GM21786 (cell line): ENCODE measurements around the gene KCNN2.
A peak's percentile ranks its signal among the peaks of the same experiment; 100 is the strongest.

Source experiments
- ATAC-seq: cut with Tn5 transposase; IDR thresholded peaks from one replicate; pipeline ENCODE4 v1.9.1; 2021; ENCODE audit not compliant: unreplicated experiment

Gene KCNN2

DNA sequence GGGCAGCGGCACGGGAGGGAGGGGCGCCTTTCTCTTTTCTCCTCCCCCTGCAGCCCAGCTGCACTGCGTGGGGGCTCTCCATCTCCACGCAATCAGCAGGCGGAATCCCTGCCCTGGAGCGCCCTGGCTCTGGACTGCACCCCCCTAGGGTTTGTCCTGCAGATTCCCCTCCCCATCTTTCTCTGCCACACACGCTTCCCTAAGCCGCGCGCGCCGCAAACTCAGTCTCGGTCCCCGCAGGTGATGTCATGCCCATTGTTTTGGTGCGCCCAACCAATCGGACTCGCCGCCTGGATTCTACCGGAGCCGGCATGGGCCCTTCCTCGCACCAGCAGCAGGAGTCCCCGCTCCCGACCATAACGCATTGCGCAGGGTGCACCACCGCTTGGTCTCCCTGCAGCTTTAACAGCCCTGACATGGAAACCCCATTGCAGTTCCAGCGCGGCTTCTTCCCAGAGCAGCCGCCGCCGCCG lies at the start of gene KCNN2:
TSS of gene KCNN2 (plus strand) at position 347 of the 473 bp plus-strand sequence. CDS start at position 417, 70 bp downstream.
- peak; percentile 55 for ATAC-seq

DNA sequence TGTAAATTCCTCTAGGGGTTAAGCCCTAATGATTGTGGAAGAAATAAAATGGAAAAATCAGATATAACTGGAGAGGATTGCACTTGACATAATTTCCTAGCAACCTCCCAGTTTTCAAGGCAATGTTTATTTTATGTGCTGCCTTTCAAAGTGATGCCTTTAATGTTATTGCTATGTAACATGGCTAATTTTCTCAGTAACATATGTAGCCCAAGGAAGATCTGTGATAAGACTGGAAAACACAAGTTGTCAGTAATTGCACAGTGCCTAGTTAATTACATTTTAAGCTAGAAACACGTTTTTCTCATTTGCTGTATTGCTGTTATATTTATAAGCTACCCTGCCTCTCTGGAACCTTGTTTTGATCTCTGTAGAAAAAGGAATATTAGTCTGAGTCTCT lies 49.2 kb upstream of the KCNN2 start:
- ATAC-seq: no peak

DNA sequence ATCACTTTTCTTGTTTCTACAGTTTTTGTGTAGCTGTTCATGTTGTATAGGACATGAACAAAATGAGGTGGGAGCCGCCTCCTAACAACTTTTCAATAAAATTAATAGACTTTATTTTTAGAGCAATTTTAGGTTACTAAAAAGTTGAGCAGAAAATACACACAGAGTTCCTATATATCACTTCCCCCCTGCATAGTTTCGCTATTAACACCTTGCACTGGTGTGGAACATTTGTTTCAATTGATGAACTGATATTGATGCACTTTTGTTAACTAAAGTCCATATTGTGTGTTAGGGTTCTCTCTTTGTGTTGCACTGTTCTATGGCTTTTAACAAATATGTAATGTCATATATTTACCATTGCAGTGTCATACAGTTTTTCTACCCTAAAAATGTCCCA lies 47.8 kb upstream of the KCNN2 start:
- ATAC-seq: no peak

DNA sequence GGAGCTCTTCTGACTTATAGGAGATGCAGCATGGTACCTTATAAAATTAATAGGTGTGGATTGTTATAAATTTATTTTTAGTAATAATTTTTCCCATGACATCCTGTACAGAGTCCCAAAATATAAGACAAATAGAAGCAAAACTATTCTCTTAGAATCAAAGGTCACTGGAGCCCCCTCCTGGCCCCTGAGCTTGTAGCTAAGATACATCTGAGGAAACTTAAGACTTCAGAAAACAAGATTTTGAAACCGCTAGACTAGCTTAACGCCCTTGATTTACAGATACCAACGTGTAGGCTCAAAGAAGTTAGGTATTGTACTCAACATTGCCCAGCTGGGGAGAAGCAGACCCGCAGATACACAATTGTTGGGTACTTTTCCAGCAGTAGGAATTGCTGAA lies 45.7 kb upstream of the KCNN2 start:
- ATAC-seq: no peak

DNA sequence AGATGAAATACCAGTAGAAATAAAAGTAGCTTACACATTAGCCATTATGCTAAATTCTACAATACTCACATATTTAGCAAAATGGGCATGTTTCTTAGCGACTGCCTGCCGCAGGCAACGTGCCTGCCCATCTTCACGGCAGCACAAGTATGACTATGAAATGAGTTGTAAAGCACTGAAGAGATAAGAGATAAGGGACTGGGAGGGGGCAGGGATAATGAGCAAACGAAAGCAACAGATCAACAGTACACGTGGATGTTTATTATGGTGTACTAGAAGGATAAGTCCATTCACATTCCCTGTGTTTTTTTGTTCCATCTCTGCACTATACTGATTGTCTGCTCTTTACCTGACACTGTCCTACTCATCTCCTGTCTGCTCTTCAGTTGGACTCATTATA lies 44.1 kb upstream of the KCNN2 start:
- no peak for ATAC-seq

DNA sequence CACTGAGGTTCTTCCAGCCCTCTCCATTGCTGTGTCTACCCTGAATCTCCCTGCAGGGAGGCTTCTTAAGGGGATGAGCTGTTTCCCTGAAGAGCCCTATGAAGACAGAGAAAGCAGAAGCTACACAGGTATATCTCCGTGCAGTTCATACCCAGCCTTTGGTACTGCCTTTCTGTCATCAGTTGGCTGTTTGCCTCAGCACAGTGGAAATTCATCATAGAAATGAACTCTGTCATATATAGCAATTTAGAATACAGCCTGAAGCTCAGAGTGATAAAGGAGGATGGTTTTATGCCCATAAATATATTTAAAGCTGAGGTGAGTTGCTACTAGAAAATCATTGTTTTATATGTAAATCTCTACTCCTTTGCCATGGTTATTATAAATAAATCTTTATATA lies 42.6 kb upstream of the KCNN2 start:
- ATAC-seq: no peak

DNA sequence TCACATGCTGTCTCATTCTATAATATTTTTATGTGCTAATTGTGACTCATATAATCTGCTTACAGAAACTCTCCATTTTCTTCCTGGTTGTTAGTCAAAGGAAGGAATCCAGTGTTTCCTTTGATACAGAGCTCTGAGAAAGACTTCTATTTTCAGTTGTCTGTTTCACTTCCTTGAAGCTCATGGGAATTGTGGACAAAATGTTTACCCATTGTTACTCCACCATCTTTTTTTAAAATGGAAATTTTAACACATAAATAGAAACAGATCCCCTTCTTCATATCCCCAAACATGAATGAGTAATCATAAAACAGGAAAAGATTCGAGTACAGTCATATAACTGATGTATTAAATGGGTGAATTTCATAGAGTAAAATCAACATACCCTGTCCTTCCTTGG lies 42.0 kb upstream of the KCNN2 start:
- no peak for ATAC-seq

DNA sequence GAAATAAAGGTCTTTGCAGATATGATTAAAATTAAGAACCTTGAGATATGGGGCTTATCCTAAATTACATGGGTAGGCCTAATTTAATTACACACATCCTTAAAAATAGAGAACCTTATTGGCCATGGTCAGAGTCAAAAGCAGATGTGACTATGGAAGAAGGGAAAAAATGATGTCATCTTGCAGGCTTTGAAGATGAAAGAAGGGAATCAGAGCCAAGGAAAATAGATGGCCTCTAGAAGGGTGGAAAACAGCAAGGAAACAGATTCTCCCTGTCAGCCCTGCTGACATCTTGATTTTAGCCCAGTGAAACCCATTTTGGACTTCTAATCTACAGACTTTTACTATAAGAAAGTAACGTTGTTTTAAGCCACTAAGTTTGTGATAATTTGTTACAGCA lies 37.6 kb upstream of the KCNN2 start:
- no peak for ATAC-seq

DNA sequence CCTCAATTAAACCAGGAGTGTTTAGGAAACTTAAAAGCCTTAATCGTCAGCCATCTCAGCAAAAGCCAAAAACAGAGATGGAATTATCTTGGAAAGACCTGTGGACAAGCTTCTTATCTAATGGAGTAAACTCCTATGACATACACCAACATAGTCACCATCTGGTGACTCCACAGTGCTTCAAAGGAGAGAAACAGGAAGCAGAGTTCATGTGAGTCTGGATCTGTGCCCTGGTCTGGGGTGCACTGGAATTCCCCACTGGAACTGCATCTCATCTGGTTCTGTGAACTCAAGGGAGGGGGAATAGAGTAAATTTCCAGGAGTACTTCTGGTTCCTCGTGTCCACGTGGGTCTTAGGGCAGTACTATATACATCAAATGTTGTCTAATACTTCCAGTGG lies 36.3 kb upstream of the KCNN2 start:
- no peak for ATAC-seq

DNA sequence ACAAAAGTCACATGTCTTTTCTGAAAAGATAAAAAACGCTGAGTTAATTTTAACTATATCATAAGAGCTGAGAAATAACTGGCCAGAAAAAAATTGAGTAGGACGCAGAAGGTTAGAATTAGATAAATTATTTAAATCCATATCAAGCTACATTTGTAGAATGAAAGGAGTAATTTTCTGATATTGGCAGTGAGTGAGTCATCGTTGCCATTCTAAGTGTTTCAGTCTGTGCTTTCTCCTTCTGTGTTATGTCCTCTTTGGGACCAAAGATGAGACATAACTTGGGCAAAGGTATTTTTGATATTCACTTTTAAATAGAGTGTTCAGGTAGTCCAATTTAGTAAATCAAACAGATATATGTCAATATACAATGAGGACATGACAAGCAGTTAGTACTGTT lies 34.4 kb upstream of the KCNN2 start:
- ATAC-seq: no peak

DNA sequence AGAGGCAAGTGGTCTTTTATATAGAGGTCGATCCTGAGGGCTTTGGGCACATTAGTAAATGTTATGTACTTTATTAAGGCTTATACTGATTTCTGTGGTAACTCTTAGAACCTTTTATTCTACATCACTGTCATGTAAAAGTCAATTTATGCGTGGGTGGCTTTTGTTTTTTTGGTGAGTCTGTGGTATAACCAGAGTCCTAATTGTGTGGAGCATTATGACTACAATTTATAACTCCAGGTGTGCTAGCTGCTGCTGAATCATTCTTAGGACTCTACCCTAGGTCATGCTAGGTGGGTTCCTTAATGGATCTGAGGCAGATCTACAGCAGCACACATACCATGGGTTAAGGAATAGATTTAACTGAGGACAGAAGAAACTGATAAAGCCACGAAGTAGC lies 33.9 kb upstream of the KCNN2 start:
- no peak for ATAC-seq

DNA sequence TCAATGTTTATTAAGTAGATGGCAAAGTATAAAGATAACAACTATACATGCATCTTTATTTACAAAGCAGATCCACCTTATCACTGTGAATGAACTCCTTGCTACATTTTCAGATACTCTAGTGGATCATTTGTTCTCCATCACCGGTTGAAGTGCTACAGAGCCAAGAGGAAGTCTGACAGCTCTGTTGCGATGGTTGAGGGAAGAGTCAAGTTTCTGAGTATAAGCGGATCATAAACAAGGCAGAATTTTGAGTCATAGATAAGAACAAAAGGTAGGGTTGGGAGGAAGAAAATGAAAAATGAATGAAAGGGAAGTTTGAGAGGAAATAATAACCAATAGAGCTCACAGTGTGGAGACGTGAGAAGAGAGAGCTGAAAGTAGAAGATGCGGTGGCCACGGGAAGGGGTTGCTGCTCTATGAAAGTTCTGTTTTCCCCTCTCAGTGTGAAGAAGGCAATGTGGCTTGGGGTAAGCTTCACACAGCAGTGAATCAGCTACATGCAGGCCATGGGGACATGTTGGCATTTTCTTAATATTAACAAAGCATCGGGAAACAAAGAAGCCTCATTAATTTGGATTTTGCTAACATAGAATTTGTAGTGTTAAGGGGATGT lies 30.8 kb upstream of the KCNN2 start:
- ATAC-seq: no peak

DNA sequence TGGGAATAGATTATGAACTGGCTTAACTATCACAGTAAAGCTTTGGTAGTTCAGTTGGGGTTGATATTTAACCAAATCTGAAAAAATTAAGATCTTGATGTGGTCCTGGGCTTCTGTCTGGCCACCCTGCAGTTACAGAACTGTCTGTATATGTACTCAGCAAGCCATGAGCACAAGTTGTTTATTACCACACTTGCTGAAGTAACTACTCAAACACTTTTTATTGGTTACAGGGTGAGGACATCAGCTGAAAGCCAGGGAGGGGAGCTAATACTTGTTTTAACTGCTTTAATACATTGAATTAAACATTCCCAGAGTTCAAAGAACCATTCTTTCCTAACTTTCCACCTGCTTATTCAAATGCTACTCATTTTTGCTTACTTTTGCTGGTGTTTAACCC lies 29.4 kb upstream of the KCNN2 start:
- no peak for ATAC-seq

DNA sequence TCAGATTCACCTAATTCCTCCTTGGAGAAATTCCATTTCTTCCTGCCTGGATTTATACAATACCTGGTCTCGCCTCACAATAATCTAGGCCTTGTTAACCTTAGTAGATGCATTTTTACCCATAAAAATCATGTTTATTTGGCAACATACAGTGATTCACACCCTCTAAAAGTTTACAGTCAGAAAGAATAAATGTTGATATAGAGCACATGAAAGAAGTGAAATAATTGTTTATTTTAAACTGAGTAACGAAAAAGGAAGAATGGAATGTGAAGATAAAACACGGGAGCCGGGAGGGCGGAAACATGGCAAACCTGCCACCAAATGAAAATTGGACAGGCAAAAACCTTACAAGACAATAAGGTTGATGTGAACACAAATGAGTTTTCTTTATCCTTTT lies 28.9 kb upstream of the KCNN2 start:
- no peak for ATAC-seq

DNA sequence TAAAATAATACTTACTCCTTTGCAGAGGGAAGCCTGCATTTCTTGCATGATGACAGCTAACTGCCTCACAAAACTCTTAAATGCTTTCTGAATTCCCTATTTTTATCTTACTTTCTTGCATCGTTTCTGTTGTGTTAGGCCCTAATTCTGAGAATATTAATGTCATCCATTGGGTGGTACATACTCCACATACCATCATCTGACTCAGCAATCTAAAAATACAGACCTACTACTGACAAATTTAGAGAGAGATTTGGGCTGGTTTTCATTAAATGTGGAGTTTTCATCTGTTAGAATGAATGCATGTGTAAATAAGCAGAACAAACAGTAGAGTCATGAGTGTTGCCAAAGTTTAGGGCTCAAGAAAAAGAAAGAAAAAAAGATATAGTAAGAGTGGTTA lies 26.5 kb upstream of the KCNN2 start:
- no peak for ATAC-seq

DNA sequence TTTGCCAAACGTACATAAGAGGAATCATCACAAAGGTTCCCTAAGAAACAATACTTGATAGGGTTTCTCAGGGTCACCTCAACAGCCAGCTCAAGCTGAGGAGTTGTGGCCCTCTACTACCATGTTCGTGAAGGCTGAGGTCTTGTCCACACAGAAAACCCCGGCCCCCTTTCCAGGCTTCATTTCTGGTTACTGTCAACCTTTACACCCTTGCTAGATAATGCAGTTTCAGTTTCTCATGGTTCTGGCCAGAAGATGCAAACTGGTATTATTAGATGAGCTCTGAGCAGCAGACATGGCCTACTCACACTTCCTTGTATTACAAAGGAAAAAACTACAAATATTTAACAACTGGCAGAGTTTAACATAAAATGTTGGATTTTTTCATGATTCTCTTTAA lies 22.8 kb upstream of the KCNN2 start:
- ATAC-seq: no peak

DNA sequence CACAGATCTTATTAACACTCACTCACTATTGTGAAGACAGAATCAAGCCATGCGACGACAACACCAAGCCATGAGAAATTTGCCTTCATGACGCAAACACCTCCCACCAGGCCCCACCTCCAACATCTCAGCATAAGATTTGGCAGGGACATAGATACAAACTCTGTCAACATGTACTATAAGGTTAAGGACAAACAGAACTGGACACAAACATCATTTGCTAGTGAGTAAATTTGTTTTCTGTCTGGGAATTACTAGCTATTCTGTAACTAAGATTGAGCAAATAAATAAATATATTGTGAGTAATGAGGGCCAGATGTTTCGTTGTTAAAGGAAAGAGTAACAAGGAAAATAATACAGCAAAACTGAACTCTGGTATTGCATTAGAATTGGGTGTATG lies 15.7 kb upstream of the KCNN2 start:
- no peak for ATAC-seq

DNA sequence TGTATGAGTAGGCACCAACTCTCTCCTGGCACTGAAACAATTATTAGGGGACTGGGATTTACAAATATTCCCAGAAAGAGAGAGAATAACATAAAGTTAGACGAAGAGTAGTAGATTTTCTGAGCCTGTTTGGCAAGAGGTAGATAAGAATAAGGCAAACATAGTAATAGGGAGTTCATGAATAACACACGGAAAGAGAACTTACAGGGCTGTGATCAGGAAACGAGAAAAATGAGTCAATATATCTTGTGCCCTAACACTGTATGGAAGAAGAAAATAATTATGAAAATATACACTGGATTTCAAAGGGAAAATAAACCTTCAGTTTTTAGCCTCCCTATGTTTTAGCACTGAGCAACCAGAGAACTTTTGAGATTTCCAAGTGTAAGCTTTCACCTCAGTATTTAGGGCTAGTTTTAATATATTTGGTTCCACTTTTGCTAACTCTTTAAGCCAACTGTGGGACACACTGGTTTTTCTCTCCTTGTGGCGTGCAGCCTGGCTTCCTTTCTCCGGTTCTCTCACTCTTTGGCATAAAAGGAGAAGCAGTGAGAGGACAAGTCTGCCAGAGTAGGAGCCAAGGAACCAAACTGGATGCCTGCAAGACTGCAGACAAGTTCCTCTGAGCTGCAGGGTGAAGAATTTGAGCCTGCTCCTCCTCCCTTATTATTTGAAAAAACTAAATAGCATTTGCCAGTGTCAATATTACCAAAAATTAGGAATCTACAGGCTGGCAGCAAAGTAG lies 6.6 kb upstream of the KCNN2 start:
- no peak for ATAC-seq

DNA sequence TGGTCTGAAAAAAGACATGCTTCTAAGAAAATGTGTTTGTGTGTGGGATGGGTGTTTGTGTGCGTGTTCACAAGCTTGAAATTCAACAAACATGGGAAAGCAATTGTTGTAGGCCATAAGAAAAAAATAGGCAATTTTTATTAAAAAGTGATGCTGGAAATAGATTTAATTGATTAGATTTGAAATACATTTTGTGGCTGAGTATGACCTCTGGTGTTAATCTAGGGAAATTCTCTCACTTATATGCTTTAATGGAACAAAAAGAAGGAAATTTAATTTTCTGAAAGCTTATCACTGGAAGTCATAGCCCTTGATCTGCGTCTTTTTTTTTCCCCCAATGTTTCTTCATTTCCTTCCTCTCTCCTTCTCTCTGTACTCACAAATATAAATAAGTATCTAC lies 3.5 kb upstream of the KCNN2 start:
- no peak for ATAC-seq

DNA sequence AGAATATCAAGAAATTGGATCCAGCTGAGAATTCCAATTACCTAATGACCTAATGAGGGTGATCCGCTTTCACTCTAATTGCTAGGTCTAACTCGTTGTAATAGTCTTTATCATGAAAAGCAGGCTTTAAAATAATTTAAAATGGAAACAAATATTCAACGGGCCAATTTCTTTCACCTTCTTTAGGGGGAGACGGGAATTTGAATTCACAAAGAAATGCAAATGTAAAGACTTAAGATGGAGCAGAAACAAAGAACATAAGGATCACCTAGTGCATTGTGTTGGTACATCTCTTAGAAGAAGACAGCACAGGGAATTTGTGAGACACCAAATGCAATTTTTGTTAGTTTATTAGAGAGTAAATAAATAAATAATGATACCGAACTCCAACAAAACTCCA lies 1.5 kb upstream of the KCNN2 start:
- ATAC-seq: no peak

DNA sequence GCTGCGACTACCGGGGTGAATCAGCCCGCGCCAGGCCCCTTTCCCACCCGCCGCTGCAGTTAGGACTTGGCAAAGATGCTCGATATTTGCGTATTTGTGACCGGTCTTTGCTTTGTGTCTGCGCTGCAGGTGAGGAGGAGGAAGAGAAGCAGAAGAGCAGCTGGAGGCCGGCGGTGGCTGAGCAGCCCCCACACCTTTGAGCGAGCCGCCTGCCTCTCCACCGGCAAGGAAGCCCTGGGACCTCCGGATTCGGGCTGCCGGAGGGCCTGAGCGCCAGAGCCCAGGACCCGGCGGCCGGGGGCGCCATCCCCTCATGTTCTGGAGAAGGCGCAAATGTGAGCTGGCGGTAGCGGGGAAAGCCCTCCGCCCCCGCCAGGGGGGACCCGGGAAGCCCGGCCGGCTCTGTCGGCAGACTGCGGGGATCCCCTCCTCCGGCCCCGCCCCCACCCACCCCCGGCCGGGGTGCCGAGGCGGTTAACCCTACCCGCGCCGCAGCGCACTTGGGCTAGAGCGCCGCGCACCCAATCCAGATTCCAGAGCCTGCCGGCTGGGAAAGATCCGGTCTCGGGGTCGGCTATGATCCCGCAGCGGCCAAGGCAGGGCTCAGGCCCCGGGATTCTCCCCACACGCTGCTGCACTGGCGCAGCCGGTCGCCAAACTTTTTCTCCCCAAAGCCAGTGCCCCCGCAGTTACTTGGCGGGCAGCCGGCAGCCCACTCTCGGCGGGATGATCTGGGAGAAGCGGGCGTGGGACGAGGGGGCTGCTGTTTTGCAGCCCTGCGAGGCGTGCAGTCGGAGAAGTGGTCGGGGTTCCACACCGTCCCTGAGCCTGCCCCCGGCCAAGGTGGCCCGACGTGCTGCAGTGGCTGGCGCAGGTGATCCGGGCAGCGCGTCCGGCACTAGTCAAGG lies 800 bp upstream of the KCNN2 start:
- peak; percentile 38 for ATAC-seq
